Activated effector memory CD4-positive, alpha-beta T cell treated with Interleukin-2 at 50 U/mL for 16 hours (primary cell): ENCODE data around the gene GPC5.
"Not testable (repeated sequence)": the region's sequence is repeated elsewhere in the genome, so short reads cannot be mapped to it uniquely, and the experiment has no call there.

Source experiments
- DNase-seq: peaks from one replicate; pipeline ENCODE4 v3.0.0-alpha.2; 2020

The GPC5 gene

DNA sequence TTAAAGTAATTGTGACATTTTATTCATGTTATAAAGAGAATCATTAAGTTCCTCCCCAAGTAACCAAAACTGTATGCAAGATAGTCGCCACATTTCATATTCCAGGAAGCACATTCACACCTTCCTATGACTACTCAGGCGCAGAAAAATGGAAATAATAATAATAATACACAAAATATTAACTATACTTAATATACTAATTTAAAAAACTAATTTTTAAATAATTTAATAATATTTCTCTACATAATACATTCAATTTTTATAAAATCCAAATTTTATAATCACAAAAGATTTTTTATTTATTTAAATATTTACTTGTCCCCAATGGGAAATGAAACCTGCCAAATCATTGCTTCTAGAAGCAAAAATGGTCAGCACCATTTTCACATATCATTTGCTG lies 1030.8 kb downstream of the GPC5 start:
- DNase-seq = no peak

DNA sequence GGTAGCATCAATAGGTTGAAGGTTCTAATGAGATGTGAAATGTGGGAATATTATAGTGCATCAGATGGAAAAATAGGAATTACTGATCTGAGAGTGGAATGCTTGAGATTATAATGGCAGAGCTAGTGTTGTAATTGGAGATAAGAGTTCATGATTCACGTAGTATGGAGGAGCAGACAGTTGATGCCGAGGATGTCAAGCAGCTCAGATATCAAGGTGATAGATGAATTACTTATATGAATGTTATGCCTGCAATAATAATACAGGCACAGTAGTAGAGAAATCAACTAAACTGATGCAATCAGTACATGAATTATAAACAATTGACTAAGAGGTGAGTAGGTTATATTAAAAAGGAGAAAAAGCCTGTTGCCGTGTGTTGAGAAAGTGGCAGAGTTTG lies 1035.0 kb downstream of the GPC5 start:
- no peak for DNase-seq

DNA sequence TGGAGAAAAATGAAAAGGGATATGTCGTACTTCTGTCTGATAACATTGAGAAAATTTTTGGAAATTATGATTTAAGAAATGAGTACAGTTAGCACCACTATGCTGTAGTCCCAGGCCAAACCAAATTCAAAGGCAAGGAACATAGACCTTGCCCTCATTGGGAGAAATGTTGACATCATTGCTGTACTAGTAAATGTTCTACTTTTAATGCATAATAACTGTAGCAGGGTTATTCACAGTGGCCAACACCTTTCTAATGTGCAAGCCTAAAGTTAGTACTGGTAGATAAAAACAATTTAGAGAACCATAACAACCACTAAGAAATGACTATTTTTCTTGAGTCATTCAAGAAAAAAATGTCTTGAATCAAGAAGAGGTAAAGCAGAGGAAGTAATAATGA lies 1035.5 kb downstream of the GPC5 start:
- DNase-seq = no peak

DNA sequence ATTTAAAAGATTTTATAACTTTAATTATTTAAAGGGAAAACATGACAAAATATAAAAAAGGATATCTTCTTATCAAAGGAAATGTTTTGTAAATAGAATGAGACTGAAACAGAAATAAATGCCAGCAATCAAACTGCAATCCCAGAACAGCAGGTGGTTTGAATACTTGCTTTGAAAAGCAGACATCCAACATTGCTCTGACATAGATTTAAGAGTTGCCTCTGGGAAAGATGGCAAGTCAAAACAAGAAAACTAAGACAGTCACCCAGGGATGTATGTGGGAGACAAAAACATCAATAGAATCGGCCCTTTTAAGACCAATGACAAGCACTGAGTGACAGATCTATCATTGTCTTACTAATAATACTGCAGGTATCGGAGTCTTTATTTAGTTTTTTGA lies 1038.5 kb downstream of the GPC5 start:
- DNase-seq = no peak

DNA sequence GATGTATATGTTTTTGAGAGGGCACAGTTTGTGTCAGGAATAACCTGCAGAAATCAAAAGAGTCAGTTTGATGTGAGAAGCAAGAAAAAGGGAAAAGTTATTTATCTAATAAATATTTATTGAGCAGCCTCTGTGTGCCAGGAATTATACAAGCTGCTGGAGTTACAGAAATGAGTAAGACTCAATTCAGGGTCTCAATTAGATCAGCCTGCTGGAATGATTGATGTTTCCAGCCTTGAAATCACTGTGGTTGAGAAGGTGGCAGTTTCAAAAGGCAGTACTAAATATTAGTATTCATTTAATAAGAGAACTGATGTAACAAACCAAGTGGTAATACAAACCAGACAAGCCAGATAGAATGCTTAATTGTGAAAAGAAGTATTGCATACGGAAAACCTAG lies 1045.8 kb downstream of the GPC5 start:
- no peak for DNase-seq

- no peak for DNase-seq
Measured at GRCh38 chr13:92451060-92451459, 1052.6 kb downstream of the GPC5 start.

DNA sequence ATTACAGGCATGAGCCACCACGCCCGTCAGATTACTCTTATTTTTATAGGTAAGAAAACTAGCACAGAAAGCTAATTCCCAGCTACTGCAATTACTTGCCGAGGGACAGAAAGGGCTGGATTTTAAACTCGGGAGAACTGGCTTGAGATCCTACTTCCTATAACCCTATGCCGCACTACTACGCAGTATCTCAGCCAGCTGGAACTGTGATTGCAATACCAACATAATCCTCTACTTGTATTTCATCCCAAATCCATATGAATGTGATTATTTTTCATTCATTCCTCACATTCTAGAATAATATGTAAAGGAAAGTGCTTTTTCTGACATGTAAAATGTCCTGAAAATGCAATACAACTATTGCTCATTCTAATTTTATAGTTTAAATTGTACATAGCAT lies 1054.4 kb downstream of the GPC5 start:
- no peak for DNase-seq

- no peak for DNase-seq
Measured at GRCh38 chr13:92459306-92459705, 1060.9 kb downstream of the GPC5 start.

DNA sequence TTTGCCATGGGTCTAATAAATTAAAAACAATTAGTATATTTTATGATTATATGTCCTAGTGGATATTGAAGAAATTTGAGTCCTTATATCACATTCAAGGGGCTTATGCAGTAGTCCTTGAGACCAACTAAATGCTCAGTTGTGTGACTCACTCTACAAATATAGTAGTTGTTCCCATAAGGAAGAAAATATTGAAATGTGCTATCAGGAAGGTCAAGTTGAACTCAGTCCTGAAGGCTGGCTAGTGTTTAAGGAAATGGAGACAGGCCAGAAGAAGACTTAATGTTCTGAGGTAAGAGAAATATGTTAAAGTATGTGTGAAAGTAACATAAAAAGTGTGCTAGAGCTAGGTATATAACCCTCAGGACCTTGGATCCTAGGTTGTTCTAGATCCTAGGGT lies 1062.1 kb downstream of the GPC5 start:
- no peak for DNase-seq

DNA sequence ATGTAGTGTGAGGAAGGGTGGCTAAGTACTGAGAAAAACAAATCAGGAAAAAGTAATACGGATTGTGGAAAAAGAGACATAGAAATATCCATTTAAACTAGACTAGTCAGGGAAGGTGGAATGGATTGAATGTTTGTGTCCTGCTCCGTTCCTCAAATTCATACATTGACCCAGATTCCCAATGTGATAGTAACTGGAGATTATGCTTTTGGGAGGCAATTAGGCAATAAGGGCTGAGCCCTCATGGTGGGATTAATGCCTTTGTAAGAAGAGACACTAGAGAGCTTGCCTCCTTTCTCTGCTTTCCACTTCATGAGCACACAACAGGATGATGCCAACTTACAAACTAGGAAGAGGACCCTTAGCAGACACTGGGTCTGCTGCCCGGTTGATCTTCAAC lies 1063.0 kb downstream of the GPC5 start:
- DNase-seq = no peak

GRCh38 chr13:92461831-92462230 lies 1063.4 kb downstream of the GPC5 start:
- no peak for DNase-seq

- DNase-seq = no peak
Measured at GRCh38 chr13:92463134-92463533, 1064.7 kb downstream of the GPC5 start.

DNA sequence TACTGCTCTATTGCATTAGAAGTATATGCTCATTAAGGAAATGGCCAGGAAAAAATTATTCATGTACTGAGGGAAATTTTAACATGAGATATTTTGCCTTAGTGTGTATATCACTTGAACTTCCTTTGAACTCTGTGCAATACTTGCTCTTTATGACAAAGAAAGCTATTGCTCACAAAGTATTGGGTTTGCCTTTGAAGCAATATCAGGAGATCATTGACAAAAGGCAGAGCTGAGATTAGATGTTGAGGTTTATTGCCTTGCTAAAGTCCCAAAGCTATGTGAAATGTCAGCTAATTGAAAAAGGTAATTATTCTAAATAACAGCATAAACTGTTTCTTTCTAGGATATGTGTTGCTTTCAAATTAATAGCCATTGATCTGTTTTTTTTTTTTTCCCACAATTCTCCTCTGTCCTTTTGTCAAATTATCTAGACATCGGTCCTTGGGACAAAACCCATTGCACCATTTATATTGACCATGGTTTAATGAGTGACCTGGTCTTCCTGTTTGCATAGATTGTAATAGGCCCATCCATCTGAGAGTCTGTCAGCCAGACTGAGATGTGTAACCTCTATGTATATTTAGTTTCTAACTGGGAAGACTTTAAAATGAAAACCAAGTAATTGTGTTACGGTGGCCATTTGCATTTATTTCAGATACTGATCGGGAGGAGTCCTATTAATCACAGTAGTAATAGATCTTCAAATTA lies 1075.5 kb downstream of the GPC5 start:
- no peak for DNase-seq

DNA sequence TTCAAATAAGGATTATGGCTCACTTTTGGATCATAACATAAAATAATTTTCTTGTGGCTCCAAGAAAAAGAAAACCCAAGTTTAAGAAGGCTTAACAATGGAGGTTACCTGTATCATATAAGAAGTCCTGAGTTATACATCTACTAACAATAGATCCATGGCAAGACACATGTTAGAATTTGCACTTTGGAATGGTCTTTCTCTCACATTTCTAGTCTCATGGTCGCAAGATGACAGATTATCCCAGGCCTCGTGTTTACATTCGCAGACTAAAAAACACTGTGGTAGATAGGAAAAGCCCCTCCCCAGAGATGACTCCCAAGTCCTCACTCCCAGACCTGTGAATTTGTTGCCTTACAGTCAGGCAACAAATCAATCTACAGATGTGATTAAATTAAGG lies 1082.0 kb downstream of the GPC5 start:
- DNase-seq = no peak

- not testable (repeated sequence) for DNase-seq
Measured at GRCh38 chr13:92482790-92483189, 1084.4 kb downstream of the GPC5 start.

GRCh38 chr13:92483894-92484293 lies 1085.5 kb downstream of the GPC5 start:
- DNase-seq = no peak

- DNase-seq = no peak
Measured at GRCh38 chr13:92487238-92487637, 1088.8 kb downstream of the GPC5 start.

DNA sequence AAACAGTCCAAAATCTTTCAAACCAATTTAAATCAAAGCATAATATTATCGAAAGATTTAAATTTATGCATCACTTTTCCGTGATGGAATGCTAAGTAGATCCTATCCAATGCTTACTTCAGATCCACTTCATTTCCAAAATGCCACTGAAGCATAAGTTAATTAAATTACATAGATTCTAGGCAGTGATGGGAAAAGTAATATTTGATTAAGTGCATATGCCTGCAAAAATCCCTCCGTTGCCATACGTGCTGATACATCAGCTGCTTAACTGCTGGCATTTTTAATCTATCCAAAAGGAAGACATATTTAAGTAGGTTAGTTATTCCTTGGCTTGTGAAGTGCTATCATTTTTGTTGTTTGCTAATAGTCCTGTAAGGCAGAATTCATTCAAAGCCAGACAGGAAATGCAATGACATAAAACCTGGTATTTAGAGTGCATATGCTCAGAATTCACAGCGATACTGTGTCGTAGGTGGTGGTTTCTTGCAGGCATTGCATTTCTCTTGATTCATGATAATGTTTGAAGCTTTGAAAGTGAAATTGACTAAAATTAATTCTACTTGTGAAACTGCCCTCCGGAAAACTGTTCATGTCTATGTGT lies 1089.9 kb downstream of the GPC5 start:
- DNase-seq = no peak

DNA sequence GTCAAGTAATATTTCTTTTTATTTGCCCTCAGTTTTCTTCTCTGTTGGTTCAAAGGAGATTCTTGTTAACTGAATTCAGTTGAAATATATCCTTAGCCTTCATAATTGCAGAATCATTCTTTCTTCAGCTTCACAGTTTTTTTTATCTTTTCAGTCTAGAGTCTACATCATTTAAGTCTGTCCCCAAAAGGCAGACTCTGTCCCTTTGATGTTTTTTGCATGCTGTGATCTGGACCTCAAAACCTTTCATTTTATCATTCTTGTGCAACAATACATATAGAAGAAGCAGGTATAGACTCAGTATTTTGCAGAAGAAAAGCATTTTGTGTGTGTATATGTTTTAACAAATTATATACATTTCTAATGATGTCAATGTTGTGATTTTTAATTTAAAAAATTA lies 1093.4 kb downstream of the GPC5 start:
- no peak for DNase-seq

DNA sequence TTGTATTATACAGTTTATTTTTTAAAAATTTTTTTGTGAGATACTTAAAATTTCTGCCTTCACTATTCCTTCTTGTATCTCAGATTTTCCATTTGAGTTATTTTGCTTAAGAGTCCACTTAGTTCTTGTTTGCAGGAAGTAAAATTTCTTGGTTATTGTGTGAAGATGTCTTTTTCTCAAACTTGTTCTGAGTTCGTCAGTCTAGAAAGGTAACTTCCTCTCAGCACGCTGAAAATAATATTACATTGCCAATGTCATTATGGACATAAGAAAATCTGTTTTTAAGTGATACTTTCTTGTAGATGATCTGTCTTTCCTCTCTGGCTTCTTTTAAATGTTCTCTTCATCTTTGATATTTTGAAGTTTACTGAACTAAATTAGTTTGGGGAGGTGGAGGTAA lies 1096.5 kb downstream of the GPC5 start:
- DNase-seq = no peak

GRCh38 chr13:92500192-92500591 lies 1101.8 kb downstream of the GPC5 start:
- no peak for DNase-seq

GRCh38 chr13:92510416-92510815 lies 1112.0 kb downstream of the GPC5 start:
- DNase-seq = no peak

- no peak for DNase-seq
Measured at GRCh38 chr13:92512852-92513251, 1114.4 kb downstream of the GPC5 start.

DNA sequence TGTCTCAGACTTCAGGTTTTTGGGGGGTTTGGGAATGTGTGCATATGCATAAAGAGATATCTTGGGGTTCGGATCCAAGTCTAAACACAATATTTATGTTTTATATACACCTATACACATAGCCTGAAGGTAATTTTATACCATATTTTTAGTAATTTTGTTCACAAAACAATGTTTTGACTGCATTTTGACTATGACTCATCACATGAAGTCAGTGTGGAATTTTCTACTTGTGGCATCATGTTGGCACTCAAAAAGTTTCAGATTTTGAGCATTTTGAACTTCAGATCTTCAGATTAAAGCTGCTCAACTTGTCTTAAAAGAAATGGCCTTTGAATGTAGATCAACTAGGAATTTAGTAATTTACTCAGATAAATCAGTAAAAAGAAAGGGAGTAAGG lies 1115.3 kb downstream of the GPC5 start:
- DNase-seq = no peak
